Astrocyte (in vitro differentiated cells and primary cell): ENCODE measurements around the gene ADGRB2. TPM values are rescaled to one million over a fixed set of nuclear protein-coding genes. Genes with fewer than 3 reads are reported as not detected.

ENCODE experiments used
- DNase-seq: peaks from one replicate; pipeline ENCODE4 v3.0.0-alpha.2; 2010; ENCODE audit warnings: low read depth
- FAIRE-seq: peaks from 2 replicates; lab custom pipeline; 2011; peaks lifted over from hg19 to GRCh38; lab: Jason Lieb, UNC
- H2AFZ ChIP-seq: 2 replicates; pipeline ENCODE4 v1.6.0; 2012; ENCODE audit warnings: low read depth, low read length, inconsistent platforms
- H3K27ac ChIP-seq: 2 replicates; pipeline ENCODE4 v1.5.1; 2011; ENCODE audit warnings: low read depth, low read length, inconsistent platforms
- H3K27me3 ChIP-seq: 2 replicates; pipeline ENCODE4 v1.6.0; 2011; ENCODE audit warnings: low read length, inconsistent platforms; ENCODE audit not compliant: insufficient read depth
- H3K36me3 ChIP-seq: 2 replicates; pipeline ENCODE4 v1.5.1; 2011; ENCODE audit warnings: low read length, inconsistent platforms; ENCODE audit not compliant: insufficient read depth
- H3K4me1 ChIP-seq: 2 replicates; pipeline ENCODE4 v1.5.1; 2011; ENCODE audit warnings: low read length, inconsistent platforms; ENCODE audit not compliant: insufficient read depth
- H3K4me2 ChIP-seq: 2 replicates; pipeline ENCODE4 v1.6.0; 2012; ENCODE audit warnings: low read length, inconsistent platforms
- H3K4me3 ChIP-seq: 2 replicates; pipeline ENCODE4 v1.5.1; 2011; ENCODE audit warnings: low read depth, mild to moderate bottlenecking, low read length, inconsistent platforms; ENCODE audit not compliant: insufficient read depth
- H3K79me2 ChIP-seq: 2 replicates; pipeline ENCODE4 v1.6.0; 2012; ENCODE audit warnings: mild to moderate bottlenecking, low read length, inconsistent platforms; ENCODE audit not compliant: insufficient read depth
- H3K9ac ChIP-seq: 2 replicates; pipeline ENCODE4 v1.6.0; 2012; ENCODE audit warnings: mild to moderate bottlenecking, low read length, inconsistent platforms
- H3K9me3 ChIP-seq: 2 replicates; pipeline ENCODE4 v1.5.1; 2012; ENCODE audit warnings: low read depth, mild to moderate bottlenecking, low read length, inconsistent platforms; ENCODE audit not compliant: insufficient read depth
- H4K20me1 ChIP-seq: 2 replicates; pipeline ENCODE4 v1.6.0; 2012; ENCODE audit warnings: low read length, inconsistent platforms; ENCODE audit not compliant: insufficient read depth
- H3K27ac Mint-ChIP-seq: one replicate; pipeline ENCODE4 v1.8.0; 2021; ENCODE audit warnings: mild to moderate bottlenecking, mixed read lengths; ENCODE audit not compliant: unreplicated experiment
- H3K27me3 Mint-ChIP-seq: one replicate; pipeline ENCODE4 v1.8.0; 2021; ENCODE audit warnings: low read depth, mixed read lengths; ENCODE audit not compliant: unreplicated experiment
- H3K36me3 Mint-ChIP-seq: one replicate; pipeline ENCODE4 v1.8.0; 2021; ENCODE audit warnings: low read depth, mixed read lengths; ENCODE audit not compliant: unreplicated experiment
- H3K4me1 Mint-ChIP-seq: one replicate; pipeline ENCODE4 v1.8.0; 2021; ENCODE audit warnings: low read depth, mixed read lengths; ENCODE audit not compliant: unreplicated experiment
- H3K4me3 Mint-ChIP-seq: one replicate; pipeline ENCODE4 v1.8.0; 2021; ENCODE audit warnings: mild to moderate bottlenecking, moderate library complexity, mixed read lengths; ENCODE audit not compliant: unreplicated experiment
- H3K9me3 Mint-ChIP-seq: one replicate; pipeline ENCODE4 v1.8.0; 2021; ENCODE audit warnings: mild to moderate bottlenecking, mixed read lengths; ENCODE audit not compliant: unreplicated experiment
- EZH2 ChIP-seq: IDR thresholded peaks from 2 replicates; pipeline ENCODE4 v1.6.1; 2012; ENCODE audit warnings: mild to moderate bottlenecking, low read length, inconsistent platforms; ENCODE audit not compliant: insufficient read depth
- total RNA-seq: library from RNA; stranded (reverse); gene quantifications from 2 replicates; pipeline ENCODE4 v1.2.1, GENCODE V29; 2021
- TF ChIP-seq, protein P1 (sequence below): IDR thresholded peaks from 2 replicates; pipeline ENCODE4 v1.5.1; 2011; ENCODE audit warnings: low read depth, mild to moderate bottlenecking, inconsistent platforms, low read length, moderate library complexity; ENCODE audit not compliant: insufficient read depth

The ADGRB2 gene
- total RNA-seq, 1 donor from 2014 or later = 25.8 TPM

DNA sequence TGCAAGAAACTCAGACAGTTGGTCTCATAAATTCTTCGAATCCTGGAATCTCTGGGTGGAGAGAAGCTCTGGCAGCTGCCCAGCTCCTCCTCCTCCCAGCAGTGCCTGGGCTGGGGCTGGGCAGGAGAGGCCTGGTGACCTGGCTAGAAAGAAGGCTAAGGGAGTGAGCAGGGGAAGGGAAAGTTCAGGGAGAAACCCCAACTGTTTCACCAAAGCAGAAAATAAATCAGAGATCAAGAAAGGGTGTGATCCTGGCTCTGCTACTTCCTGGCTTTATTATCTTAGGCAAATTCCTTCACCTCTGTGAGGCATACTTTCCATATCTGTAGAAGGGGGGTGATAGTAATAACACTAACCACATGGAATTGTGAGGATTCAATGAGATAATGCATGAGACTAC lies 51.5 kb downstream of the ADGRB2 start:
- Mint-ChIP-seq H3K4me1 (peaks cover 40% of the 10 kb centered on the region), H3K27me3 (peaks cover 8% of the 10 kb centered on the region), H3K27ac (peak overlapping the region; percentile 96), H3K9me3 (peaks cover under 1% of the 10 kb centered on the region), H3K4me3 (peak overlapping the region; percentile 71), H3K36me3 (peaks cover 2% of the 10 kb centered on the region)
- H3K4me3 ChIP-seq = no peak overlapping the region
- no peak for TF ChIP-seq EZH2
- TF ChIP-seq, protein P1, sequence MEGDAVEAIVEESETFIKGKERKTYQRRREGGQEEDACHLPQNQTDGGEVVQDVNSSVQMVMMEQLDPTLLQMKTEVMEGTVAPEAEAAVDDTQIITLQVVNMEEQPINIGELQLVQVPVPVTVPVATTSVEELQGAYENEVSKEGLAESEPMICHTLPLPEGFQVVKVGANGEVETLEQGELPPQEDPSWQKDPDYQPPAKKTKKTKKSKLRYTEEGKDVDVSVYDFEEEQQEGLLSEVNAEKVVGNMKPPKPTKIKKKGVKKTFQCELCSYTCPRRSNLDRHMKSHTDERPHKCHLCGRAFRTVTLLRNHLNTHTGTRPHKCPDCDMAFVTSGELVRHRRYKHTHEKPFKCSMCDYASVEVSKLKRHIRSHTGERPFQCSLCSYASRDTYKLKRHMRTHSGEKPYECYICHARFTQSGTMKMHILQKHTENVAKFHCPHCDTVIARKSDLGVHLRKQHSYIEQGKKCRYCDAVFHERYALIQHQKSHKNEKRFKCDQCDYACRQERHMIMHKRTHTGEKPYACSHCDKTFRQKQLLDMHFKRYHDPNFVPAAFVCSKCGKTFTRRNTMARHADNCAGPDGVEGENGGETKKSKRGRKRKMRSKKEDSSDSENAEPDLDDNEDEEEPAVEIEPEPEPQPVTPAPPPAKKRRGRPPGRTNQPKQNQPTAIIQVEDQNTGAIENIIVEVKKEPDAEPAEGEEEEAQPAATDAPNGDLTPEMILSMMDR = no peak
- DNase-seq (peak; percentile 96), FAIRE-seq (peak; percentile 90)
- no peaks in the 10 kb centered on the region for H3K27me3 ChIP-seq
- peak overlapping the region; percentile 79 for H3K4me2 ChIP-seq
- H3K9me3 ChIP-seq = no peaks in the 10 kb centered on the region
- peaks cover 65% of the 10 kb centered on the region for H3K4me1 ChIP-seq
- H3K79me2 ChIP-seq = no peaks in the 10 kb centered on the region
- H3K36me3 ChIP-seq = no peaks in the 10 kb centered on the region
- H3K27ac ChIP-seq = peak overlapping the region; percentile 86
- H4K20me1 ChIP-seq = no peaks in the 10 kb centered on the region
- H3K9ac ChIP-seq = peak overlapping the region; percentile 69
- H2AFZ ChIP-seq = no peak overlapping the region

DNA sequence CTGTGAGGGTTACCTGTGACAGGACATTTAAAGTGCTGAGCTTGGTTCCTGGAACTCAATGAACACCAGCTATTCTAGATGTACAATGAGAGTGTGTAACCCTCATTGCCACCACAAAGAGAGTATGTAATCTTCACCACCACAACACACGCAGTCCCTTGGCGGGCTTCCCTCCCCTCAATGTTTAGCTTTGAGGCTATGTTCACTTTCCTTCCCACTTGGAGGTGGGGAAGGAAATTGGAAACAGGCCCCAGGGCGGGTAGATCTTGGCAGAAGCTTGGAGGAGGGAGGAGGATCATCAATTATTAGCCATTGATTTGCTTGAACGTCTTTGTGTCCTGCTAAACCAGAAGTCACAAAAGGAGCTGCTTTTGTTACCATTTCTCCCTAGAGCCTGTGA lies 52.1 kb downstream of the ADGRB2 start:
- H3K79me2 ChIP-seq = no peaks in the 10 kb centered on the region
- H3K4me1 ChIP-seq = peaks cover 64% of the 10 kb centered on the region
- H3K36me3 ChIP-seq = no peaks in the 10 kb centered on the region
- DNase-seq (peak; percentile 89), FAIRE-seq (no peak)
- no peaks in the 10 kb centered on the region for H3K9me3 ChIP-seq
- H2AFZ ChIP-seq = peak overlapping the region; percentile 29
- Mint-ChIP-seq H3K9me3 (no peaks in the 10 kb centered on the region), H3K27ac (peak overlapping the region; percentile 96), H3K36me3 (peaks cover 2% of the 10 kb centered on the region), H3K4me1 (peaks cover 38% of the 10 kb centered on the region), H3K4me3 (peak overlapping the region; percentile 71), H3K27me3 (peaks cover 4% of the 10 kb centered on the region)
- H3K27me3 ChIP-seq = no peaks in the 10 kb centered on the region
- no peaks in the 10 kb centered on the region for H4K20me1 ChIP-seq
- TF ChIP-seq EZH2 = no peak
- TF ChIP-seq, protein P1 = no peak
- H3K27ac ChIP-seq = peak overlapping the region; percentile 86
- peak overlapping the region; percentile 69 for H3K9ac ChIP-seq
- H3K4me2 ChIP-seq = peak overlapping the region; percentile 79
- no peak overlapping the region for H3K4me3 ChIP-seq

DNA sequence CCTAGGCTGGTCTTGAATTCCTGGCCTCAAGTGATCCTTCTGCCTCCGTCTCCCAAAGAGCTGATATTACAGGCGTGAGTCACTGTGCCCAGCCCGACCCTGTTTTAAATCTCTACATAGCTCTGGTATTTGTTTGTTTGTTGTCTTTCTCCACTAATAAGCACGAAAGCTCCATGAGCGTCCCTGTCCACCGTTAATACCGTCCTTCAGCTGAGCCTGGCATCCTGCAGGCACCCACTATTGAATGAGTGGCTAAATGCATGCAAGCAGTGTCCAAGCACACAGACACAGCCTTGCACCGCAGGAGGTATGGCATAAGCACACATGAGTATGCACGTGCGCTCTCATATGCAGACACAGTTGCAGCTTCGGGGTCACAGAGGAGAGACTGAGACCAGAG lies 55.8 kb downstream of the ADGRB2 start:
- Histone ChIP-seq H3K9me3 (no peaks in the 10 kb centered on the region), H3K9ac (peak overlapping the region; percentile 4), H3K4me3 (no peak overlapping the region), H3K36me3 (no peaks in the 10 kb centered on the region), H2AFZ (no peak overlapping the region), H3K4me2 (peak overlapping the region; percentile 62), H3K4me1 (peaks cover 68% of the 10 kb centered on the region), H3K27me3 (no peaks in the 10 kb centered on the region), H3K27ac (no peak overlapping the region), H3K79me2 (peaks cover 5% of the 10 kb centered on the region), H4K20me1 (no peaks in the 10 kb centered on the region)
- Mint-ChIP-seq H3K36me3 (peaks cover 2% of the 10 kb centered on the region), H3K9me3 (no peaks in the 10 kb centered on the region), H3K4me3 (no peak overlapping the region), H3K27me3 (peaks cover 2% of the 10 kb centered on the region), H3K27ac (no peak overlapping the region), H3K4me1 (peaks cover 38% of the 10 kb centered on the region)
- FAIRE-seq = no peak
- TF ChIP-seq EZH2 = no peak
- TF ChIP-seq, protein P1 = no peak
- DNase-seq = peak; percentile 23
